Gastrocnemius medialis (tissue), 4 donors: ENCODE data around the gene HEBP2. TPM values are rescaled to one million over a fixed set of nuclear protein-coding genes. Genes with fewer than 3 reads are reported as not detected.

Experiments
- ATAC-seq, 2 donors: fragments of 150-250 bp; one replicate each; pipeline ENCODE4 v1.9.1; 2016
- DNase-seq, 2 donors: peaks; one replicate each; pipeline ENCODE4 v3.0.0-alpha.2; 2019
- H3K27ac ChIP-seq, 4 donors: fragments of 200-600 bp; sonication (generic); 1 replicate in 1 of 4; 2 replicates in 3 of 4; pipeline ENCODE4 v1.5.1; 2016 to 2018; ENCODE audit warnings: mild to moderate bottlenecking in 2 of 4, moderate library complexity in 1 of 4
- H3K27me3 ChIP-seq, 3 donors: fragments of 200-600 bp; sonication (generic) in 2 of 3; 1 replicate in 1 of 3; 2 replicates in 2 of 3; pipeline versions ENCODE4 v1.5.1 to v1.6.0; 2016 to 2019; ENCODE audit warnings: mild to moderate bottlenecking in 1 of 3, moderate library complexity in 1 of 3
- H3K36me3 ChIP-seq, 2 donors: fragments of 200-600 bp; sonication (generic) in 1 of 2; one replicate each; pipeline ENCODE4 v1.5.1; 2017 to 2018
- H3K4me1 ChIP-seq, 2 donors: fragments of 200-600 bp; sonication (generic) in 1 of 2; one replicate each; pipeline ENCODE4 v1.5.1; 2016 to 2017; ENCODE audit warnings: mild to moderate bottlenecking in 2 of 2
- H3K4me3 ChIP-seq, 4 donors: fragments of 200-600 bp; sonication (generic) in 3 of 4; 1 replicate in 1 of 4; 2 replicates in 3 of 4; pipeline ENCODE4 v1.5.1; 2016 to 2019; ENCODE audit warnings: mild to moderate bottlenecking in 2 of 4
- H3K9me3 ChIP-seq, 3 donors: fragments of 200-600 bp; sonication (generic) in 2 of 3; 1 replicate in 1 of 3; 2 replicates in 2 of 3; pipeline ENCODE4 v1.5.1; 2016 to 2019
- POLR2A ChIP-seq, 2 donors: fragments of 450-650 bp; IDR thresholded peaks; one replicate each; pipeline ENCODE4 v1.6.1; 2017; ENCODE audit warnings: antibody characterized with exemption in 2 of 2, mild to moderate bottlenecking in 2 of 2, moderate library complexity in 2 of 2
- in situ Hi-C, 4 donors: fragments of 200-750 bp; cut with MboI; loops; one replicate each; pipeline versions ENCODE4 v1.15.0 to v1.8.0; 2017; ENCODE audit warnings: low sequenced_read_pairs in 4 of 4
- intact Hi-C: fragments of 100-400 bp; cut with DNase I; formaldehyde crosslinking; loops from one replicate; pipeline ENCODE4 v1.15.1; 2023; ENCODE audit warnings: low total_unique reads
- total RNA-seq, 4 donors: library from RNA; depleted of rRNA; stranded (reverse); fragments of >200 nt; gene quantifications; one replicate each; pipeline versions ENCODE4 v1.1.0 to v1.2.3, GENCODE V29; 2016
- TF ChIP-seq, protein P1 (sequence below), 5 experiments: fragments of 450-650 bp in 3 of 5; fragments of 200-600 bp in 2 of 5; sonication (generic) in 2 of 5; IDR thresholded peaks in 4 of 5; conservative IDR thresholded peaks in 1 of 5; 1 replicate in 4 of 5; 2 replicates in 1 of 5; pipeline ENCODE4 v1.5.1; 2016 to 2019; ENCODE audit warnings: antibody characterized with exemption in 5 of 5, mild to moderate bottlenecking in 3 of 5, moderate library complexity in 3 of 5

HEBP2 gene
- total RNA-seq, 4 donors from 2014 or later = 60.3 to 81.5 (median 74.8) TPM

GRCh38 chr6:138461647-138462046 lies 57.6 kb downstream of the HEBP2 start:
- in situ Hi-C loops = no loop called here
- no peak overlapping the region for H3K27ac ChIP-seq

GRCh38 chr6:138464085-138464484 lies 60.1 kb downstream of the HEBP2 start:
- in situ Hi-C loops = no loop called here
- TF ChIP-seq POLR2A (IDR thresholded peaks at IDR 0.05) = no peak
- TF ChIP-seq, protein P1, sequence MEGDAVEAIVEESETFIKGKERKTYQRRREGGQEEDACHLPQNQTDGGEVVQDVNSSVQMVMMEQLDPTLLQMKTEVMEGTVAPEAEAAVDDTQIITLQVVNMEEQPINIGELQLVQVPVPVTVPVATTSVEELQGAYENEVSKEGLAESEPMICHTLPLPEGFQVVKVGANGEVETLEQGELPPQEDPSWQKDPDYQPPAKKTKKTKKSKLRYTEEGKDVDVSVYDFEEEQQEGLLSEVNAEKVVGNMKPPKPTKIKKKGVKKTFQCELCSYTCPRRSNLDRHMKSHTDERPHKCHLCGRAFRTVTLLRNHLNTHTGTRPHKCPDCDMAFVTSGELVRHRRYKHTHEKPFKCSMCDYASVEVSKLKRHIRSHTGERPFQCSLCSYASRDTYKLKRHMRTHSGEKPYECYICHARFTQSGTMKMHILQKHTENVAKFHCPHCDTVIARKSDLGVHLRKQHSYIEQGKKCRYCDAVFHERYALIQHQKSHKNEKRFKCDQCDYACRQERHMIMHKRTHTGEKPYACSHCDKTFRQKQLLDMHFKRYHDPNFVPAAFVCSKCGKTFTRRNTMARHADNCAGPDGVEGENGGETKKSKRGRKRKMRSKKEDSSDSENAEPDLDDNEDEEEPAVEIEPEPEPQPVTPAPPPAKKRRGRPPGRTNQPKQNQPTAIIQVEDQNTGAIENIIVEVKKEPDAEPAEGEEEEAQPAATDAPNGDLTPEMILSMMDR (IDR thresholded peaks at IDR 0.05 in 4 of 5, conservative IDR thresholded peaks at IDR 0.05 in 1 of 5) = no peak
- Histone ChIP-seq H3K27me3 (no peaks in the 10 kb centered on the region), H3K9me3 (no peaks in the 10 kb centered on the region), H3K27ac (no peak overlapping the region), H3K4me3 (no peak overlapping the region), H3K36me3 (no peaks in the 10 kb centered on the region), H3K4me1 (no peaks in the 10 kb centered on the region)
- ATAC-seq (no peak), DNase-seq (no peak)
- intact Hi-C loops = no loop called here

More at GRCh38 chr6:138461647-138462046, 57.6 kb downstream of the HEBP2 start:
- Histone ChIP-seq H3K4me3 (no peak overlapping the region), H3K36me3 (no peaks in the 10 kb centered on the region), H3K9me3 (no peaks in the 10 kb centered on the region), H3K27me3 (no peaks in the 10 kb centered on the region), H3K4me1 (no peaks in the 10 kb centered on the region)
- ATAC-seq (no peak), DNase-seq (no peak)
- TF ChIP-seq POLR2A (IDR thresholded peaks at IDR 0.05) = no peak
- TF ChIP-seq, protein P1 (IDR thresholded peaks at IDR 0.05 in 4 of 5, conservative IDR thresholded peaks at IDR 0.05 in 1 of 5) = no peak
- intact Hi-C loops = no loop called here

- intact Hi-C loops = no loop called here
- DNase-seq (no peak), ATAC-seq (no peak)
- Histone ChIP-seq H3K4me3 (no peak overlapping the region), H3K27ac (no peak overlapping the region), H3K36me3 (no peaks in the 10 kb centered on the region), H3K27me3 (no peaks in the 10 kb centered on the region), H3K9me3 (no peaks in the 10 kb centered on the region), H3K4me1 (no peaks in the 10 kb centered on the region)
- in situ Hi-C loops = no loop called here
- TF ChIP-seq, protein P1 (IDR thresholded peaks at IDR 0.05 in 4 of 5, conservative IDR thresholded peaks at IDR 0.05 in 1 of 5) = no peak
- TF ChIP-seq POLR2A (IDR thresholded peaks at IDR 0.05) = no peak
These were observed 61.1 kb downstream of the HEBP2 start for GRCh38 chr6:138465007-138465645.

DNA sequence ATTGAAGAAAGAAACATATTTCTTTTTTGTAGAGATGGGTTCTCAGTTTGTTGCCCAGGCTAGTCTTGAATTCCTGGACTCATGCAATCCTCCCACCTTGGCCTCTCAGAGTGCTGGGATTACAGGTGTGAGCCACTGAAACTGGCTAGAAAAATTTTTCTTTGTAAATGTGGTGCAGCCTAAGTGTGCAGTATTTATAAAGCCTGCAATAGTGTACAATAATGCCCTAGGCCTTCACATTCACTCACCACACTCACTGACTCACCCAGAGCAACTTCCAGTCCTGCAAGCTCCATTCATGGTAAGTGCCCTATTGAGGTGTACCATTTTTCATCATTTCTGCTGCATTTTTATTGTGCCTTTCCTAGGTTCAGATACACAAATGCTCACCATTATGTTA lies 63.9 kb downstream of the HEBP2 start:
- no peak overlapping the region for H3K4me3 ChIP-seq
- H3K36me3 ChIP-seq = no peaks in the 10 kb centered on the region
- no peaks in the 10 kb centered on the region for H3K4me1 ChIP-seq
- in situ Hi-C loops (no loop called here), intact Hi-C loops (no loop called here)
- H3K9me3 ChIP-seq = no peaks in the 10 kb centered on the region
- no peak for DNase-seq
- no peak for TF ChIP-seq POLR2A (IDR thresholded peaks at IDR 0.05)
- TF ChIP-seq, protein P1 (IDR thresholded peaks at IDR 0.05 in 4 of 5, conservative IDR thresholded peaks at IDR 0.05 in 1 of 5) = no peak
- H3K27me3 ChIP-seq = no peaks in the 10 kb centered on the region
- H3K27ac ChIP-seq = no peak overlapping the region
- no peak for ATAC-seq
